PC-3 (cell line): Measurements from ENCODE around the gene CAPZB. TPM values are rescaled to one million over a fixed set of nuclear protein-coding genes. Genes with fewer than 3 reads are reported as not detected.

Experiments
- ATAC-seq: fragments of 200-7000 bp; cut with Tn5 transposase; 2 replicates; pipeline ENCODE4 v1.9.1; 2020; ENCODE audit warnings: mild to moderate bottlenecking, moderate library complexity
- BruUV-seq: library from RNA; stranded (reverse); fragments of 400-500 nt; replicated peaks from 2 replicates; lab custom pipeline; 2021; lab: Mats Ljungman, UMichigan
- CTCF ChIA-PET: fragments of 300-600 bp; sonication (Branson Sonifier 250); formaldehyde crosslinking; loops from one replicate; lab custom pipeline; 2022; ENCODE audit warnings: antibody characterized with exemption; lab: Charles Lee
- POLR2A ChIA-PET: fragments of 300-600 bp; sonication (Branson Sonifier 250); formaldehyde crosslinking; loops from one replicate; lab custom pipeline; 2022; ENCODE audit warnings: antibody characterized with exemption; ENCODE audit not compliant: unreplicated experiment; lab: Charles Lee
- DNase-seq: peaks from one replicate; pipeline ENCODE4 v3.0.0-alpha.2; 2015
- H2AFZ ChIP-seq: fragments of 300-600 bp; sonication (generic); 2 replicates; pipeline ENCODE4 v1.6.0; 2016; ENCODE audit warnings: antibody characterized with exemption, low read length
- H3F3A ChIP-seq: fragments of 300-600 bp; sonication (generic); one replicate; pipeline ENCODE4 v1.6.0; 2017; ENCODE audit warnings: antibody characterized with exemption, low read length, control low read depth, mild to moderate bottlenecking; ENCODE audit not compliant: unreplicated experiment
- H3K27ac ChIP-seq: fragments of 300-600 bp; sonication (generic); 2 replicates; pipeline ENCODE4 v1.5.1; 2016; ENCODE audit warnings: mild to moderate bottlenecking, low read length
- H3K27me3 ChIP-seq: fragments of 300-600 bp; sonication (generic); 2 replicates; pipeline ENCODE4 v1.6.1; 2016; ENCODE audit warnings: low read length, mixed read lengths
- H3K36me3 ChIP-seq: fragments of 300-600 bp; sonication (generic); 2 replicates; pipeline ENCODE4 v1.6.1; 2016; ENCODE audit warnings: low read depth, mixed run types, low read length, mixed read lengths
- H3K4me1 ChIP-seq: fragments of 300-600 bp; sonication (generic); 2 replicates; pipeline ENCODE4 v1.5.1; 2016; ENCODE audit warnings: low read length; ENCODE audit not compliant: insufficient read depth
- H3K4me2 ChIP-seq: fragments of 300-600 bp; sonication (generic); 2 replicates; pipeline ENCODE4 v1.6.0; 2016; ENCODE audit warnings: low read length
- H3K4me3 ChIP-seq: fragments of 300-600 bp; sonication (generic); 2 replicates; pipeline ENCODE4 v1.5.1; 2016; ENCODE audit warnings: mild to moderate bottlenecking, low read length, mixed read lengths
- H3K79me2 ChIP-seq: fragments of 300-600 bp; sonication (generic); 2 replicates; pipeline ENCODE4 v1.6.1; 2017; ENCODE audit warnings: low read length, mixed read lengths
- H3K9ac ChIP-seq: fragments of 300-600 bp; sonication (generic); 2 replicates; pipeline ENCODE4 v1.6.0; 2016; ENCODE audit warnings: mild to moderate bottlenecking, low read length
- H3K9me2 ChIP-seq: fragments of 300-600 bp; sonication (generic); replicated peaks from 2 replicates; pipeline ENCODE4 v1.6.1; 2016; ENCODE audit warnings: mixed run types, low read length, mixed read lengths
- H3K9me3 ChIP-seq: fragments of 300-600 bp; sonication (generic); 2 replicates; pipeline ENCODE4 v1.6.1; 2016; ENCODE audit warnings: low read length, mixed read lengths
- H4K20me1 ChIP-seq: fragments of 300-600 bp; sonication (generic); 2 replicates; pipeline ENCODE4 v1.6.1; 2016; ENCODE audit warnings: low read length, mixed read lengths
- CTCF ChIP-seq: fragments of 300-600 bp; sonication (generic); conservative IDR thresholded peaks from 2 replicates; pipeline ENCODE4 v1.5.1; 2017; ENCODE audit warnings: antibody characterized with exemption, low read depth, mild to moderate bottlenecking, low read length
- EZH2 ChIP-seq: fragments of 300-600 bp; sonication (generic); IDR thresholded peaks from one replicate; pipeline ENCODE4 v1.6.1; 2017; ENCODE audit warnings: antibody characterized with exemption, mild to moderate bottlenecking, low read length; ENCODE audit not compliant: unreplicated experiment
- EZH2phosphoT487 ChIP-seq: fragments of 300-600 bp; sonication (generic); IDR thresholded peaks from 2 replicates; pipeline ENCODE4 v1.6.1; 2018; ENCODE audit warnings: mild to moderate bottlenecking, antibody characterized with exemption, low read length, borderline replicate concordance
- intact Hi-C: fragments of 100-400 bp; cut with micrococcal nuclease; formaldehyde crosslinking; loops from 2 replicates; pipeline ENCODE4 v1.9.0; 2023
- total RNA-seq: library from RNA; depleted of rRNA; stranded (reverse); fragments of >200 nt; gene quantifications from 2 replicates; pipeline ENCODE4 v1.2.3, GENCODE V29; 2014

Gene CAPZB
- total RNA-seq, 1 experiment from 2014 or later = 86.7 TPM

DNA sequence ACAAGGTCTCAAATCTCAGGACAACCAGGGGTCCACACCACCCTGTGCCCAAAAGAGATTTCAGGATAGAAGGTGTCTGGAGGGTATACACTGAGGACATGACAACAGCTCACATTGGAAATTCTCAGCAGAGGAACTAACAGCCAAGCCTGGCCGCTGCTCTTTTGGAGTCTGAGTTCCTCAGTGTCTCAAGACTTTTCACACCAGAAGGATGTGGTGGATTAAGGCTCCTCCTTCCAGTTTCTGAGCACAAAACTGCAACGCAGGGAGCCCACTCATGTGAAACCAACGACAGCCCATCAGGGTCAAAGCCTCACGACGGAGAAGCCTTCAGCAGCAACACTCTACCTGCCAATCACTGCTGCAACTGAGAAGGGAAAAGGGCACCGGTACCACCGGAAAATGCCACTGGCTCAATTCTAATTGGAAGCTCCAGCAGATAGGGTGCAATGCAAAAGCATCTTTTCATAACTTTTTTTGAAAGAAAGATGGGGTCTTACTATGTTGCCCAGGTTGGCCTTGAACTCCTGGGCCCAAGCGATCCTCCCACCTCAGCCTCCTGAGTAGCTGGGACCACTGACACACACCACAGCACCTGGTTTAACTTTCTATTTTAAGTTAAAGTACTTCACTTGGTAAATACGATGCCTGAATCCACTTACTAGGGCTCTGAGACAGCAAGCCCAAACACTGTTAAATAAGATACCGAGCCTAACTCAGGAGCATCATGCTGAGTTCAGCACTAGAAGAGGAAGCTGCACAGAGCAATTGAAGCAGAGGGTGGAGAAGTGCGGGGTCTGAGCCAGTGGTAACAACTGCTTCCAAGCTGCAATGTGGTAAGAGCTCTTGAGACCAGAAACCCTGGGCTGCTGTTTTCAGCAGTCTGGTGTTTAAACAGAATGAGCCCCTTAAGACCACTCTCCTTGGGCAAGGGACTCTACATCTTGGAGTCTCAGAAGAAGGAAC, 7.8 kb downstream of the CAPZB start:
- Histone ChIP-seq H3F3A (no peaks in the 10 kb centered on the region), H3K4me2 (no peak overlapping the region), H3K9me2 (no peaks in the 10 kb centered on the region), H3K27me3 (no peaks in the 10 kb centered on the region), H3K4me3 (no peak overlapping the region), H3K4me1 (peaks cover 8% of the 10 kb centered on the region), H2AFZ (no peak overlapping the region), H3K9me3 (no peaks in the 10 kb centered on the region), H3K9ac (no peak overlapping the region), H3K36me3 (no peaks in the 10 kb centered on the region; the same call in 1 of the 2 replicates), H4K20me1 (peaks cover 81% of the 10 kb centered on the region), H3K79me2 (peaks cover 99% of the 10 kb centered on the region), H3K27ac (no peak overlapping the region)
- POLR2A ChIA-PET = no interaction called here
- no peak for TF ChIP-seq EZH2phosphoT487
- TF ChIP-seq EZH2 = no peak
- TF ChIP-seq CTCF = no peak
- ATAC-seq (no peak), DNase-seq (no peak)
- CTCF ChIA-PET = no interaction called here
- intact Hi-C loops = no loop called here
- BruUV-seq = no TSS peak

- Histone ChIP-seq H3K9me2 (no peaks in the 10 kb centered on the region), H3K4me2 (no peak overlapping the region), H3K36me3 (no peaks in the 10 kb centered on the region; the same call in 1 of the 2 replicates), H3K4me1 (no peaks in the 10 kb centered on the region), H3K79me2 (peaks cover 98% of the 10 kb centered on the region), H3K27me3 (no peaks in the 10 kb centered on the region), H3F3A (no peaks in the 10 kb centered on the region), H3K27ac (no peak overlapping the region), H4K20me1 (peaks cover 72% of the 10 kb centered on the region), H3K4me3 (no peak overlapping the region), H3K9ac (no peak overlapping the region), H2AFZ (no peak overlapping the region), H3K9me3 (no peaks in the 10 kb centered on the region)
- CTCF ChIA-PET = no interaction called here
- DNase-seq (no peak), ATAC-seq (no peak)
- TF ChIP-seq CTCF = no peak
- TF ChIP-seq EZH2phosphoT487 = no peak
- no peak for TF ChIP-seq EZH2
- no TSS peak for BruUV-seq
- intact Hi-C loops = no loop called here
- POLR2A ChIA-PET = no interaction called here
Measured at GRCh38 chr1:19476450-19477190, 8.7 kb downstream of the CAPZB start.
